ENCODE data around the gene TSPAN32.

- TF ChIP-seq, protein P1, sequence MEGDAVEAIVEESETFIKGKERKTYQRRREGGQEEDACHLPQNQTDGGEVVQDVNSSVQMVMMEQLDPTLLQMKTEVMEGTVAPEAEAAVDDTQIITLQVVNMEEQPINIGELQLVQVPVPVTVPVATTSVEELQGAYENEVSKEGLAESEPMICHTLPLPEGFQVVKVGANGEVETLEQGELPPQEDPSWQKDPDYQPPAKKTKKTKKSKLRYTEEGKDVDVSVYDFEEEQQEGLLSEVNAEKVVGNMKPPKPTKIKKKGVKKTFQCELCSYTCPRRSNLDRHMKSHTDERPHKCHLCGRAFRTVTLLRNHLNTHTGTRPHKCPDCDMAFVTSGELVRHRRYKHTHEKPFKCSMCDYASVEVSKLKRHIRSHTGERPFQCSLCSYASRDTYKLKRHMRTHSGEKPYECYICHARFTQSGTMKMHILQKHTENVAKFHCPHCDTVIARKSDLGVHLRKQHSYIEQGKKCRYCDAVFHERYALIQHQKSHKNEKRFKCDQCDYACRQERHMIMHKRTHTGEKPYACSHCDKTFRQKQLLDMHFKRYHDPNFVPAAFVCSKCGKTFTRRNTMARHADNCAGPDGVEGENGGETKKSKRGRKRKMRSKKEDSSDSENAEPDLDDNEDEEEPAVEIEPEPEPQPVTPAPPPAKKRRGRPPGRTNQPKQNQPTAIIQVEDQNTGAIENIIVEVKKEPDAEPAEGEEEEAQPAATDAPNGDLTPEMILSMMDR (conservative IDR thresholded peaks at IDR 0.05; ENCODE audit: low read length): no peak
- no peak for TF ChIP-seq EZH2phosphoT487 (IDR thresholded peaks at IDR 0.05; ENCODE audit: borderline replicate concordance, low read depth, low read length)
Measured at GRCh38 chr11:2308713-2309112, 6.9 kb downstream of the TSPAN32 start.
